Nephron (organoid): ENCODE measurements around the gene A4GALT.
A peak's percentile ranks its signal among the peaks of the same experiment; 100 is the strongest.
"Not testable (repeated sequence)": the region's sequence is repeated elsewhere in the genome, so short reads cannot be mapped to it uniquely, and the experiment has no call there.

Experiments
- H3K27ac Mint-ChIP-seq, 3 experiments: 2 replicates each; pipeline ENCODE4 v1.8.0; 2020; ENCODE audit warnings: mixed read lengths in 3 of 3, mild to moderate bottlenecking in 2 of 3, moderate library complexity in 1 of 3
- H3K27me3 Mint-ChIP-seq: 2 replicates; pipeline ENCODE4 v1.8.0; 2021; ENCODE audit warnings: low read depth, mild to moderate bottlenecking, moderate library complexity, mixed read lengths
- H3K36me3 Mint-ChIP-seq: 2 replicates; pipeline ENCODE4 v1.8.0; 2020; ENCODE audit warnings: low read depth, mixed read lengths
- H3K4me1 Mint-ChIP-seq: 2 replicates; pipeline ENCODE4 v1.8.0; 2020; ENCODE audit warnings: mixed read lengths
- H3K4me3 Mint-ChIP-seq, 3 experiments: 2 replicates each; pipeline ENCODE4 v1.8.0; 2020; ENCODE audit warnings: mild to moderate bottlenecking in 3 of 3, mixed read lengths in 3 of 3, moderate library complexity in 2 of 3
- H3K9me3 Mint-ChIP-seq: 2 replicates; pipeline ENCODE4 v1.8.0; 2020; ENCODE audit warnings: mixed read lengths
- TF ChIP-seq, protein P1 (sequence below), 3 experiments: fragments of 200-600 bp; sonication (generic); IDR thresholded peaks; one replicate each; pipeline ENCODE4 v1.5.0; 2021; ENCODE audit warnings: antibody characterized with exemption in 3 of 3; ENCODE audit not compliant: unreplicated experiment in 3 of 3

A4GALT gene

DNA sequence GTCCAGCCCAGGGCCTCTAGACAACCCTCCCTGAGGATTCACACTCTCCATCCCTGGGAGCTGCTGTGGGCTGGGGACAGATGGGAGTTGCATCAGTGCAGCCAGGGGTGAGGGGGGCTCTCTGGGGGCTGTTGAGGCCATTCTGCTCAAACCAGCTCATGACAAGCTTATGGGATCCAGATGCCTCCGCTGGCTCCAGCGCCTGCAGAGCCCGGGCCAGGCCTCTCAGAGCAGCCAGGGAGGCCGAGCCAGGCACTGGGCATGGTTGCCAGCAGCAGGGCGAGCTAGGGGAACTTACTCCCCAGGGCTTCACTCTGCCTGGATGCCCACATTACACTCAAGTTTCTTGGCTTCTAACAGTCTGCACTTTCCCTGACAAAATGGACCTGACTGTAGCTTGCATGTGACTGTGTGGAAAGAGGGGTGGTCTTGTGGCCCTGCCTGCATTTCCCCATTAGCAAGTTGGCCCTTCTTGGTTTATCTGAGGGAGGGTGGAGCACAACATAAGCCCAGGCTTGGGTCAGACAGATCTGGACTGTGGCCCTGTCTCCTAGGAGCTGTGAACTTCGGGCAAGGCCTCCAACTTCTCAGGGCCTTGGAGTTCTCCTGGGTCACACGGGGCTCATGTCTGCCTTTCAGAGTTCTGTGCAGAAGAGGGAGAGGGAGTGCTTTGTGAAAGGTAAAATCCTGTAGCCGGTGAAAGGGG, 36.9 kb downstream of the A4GALT start:
- TF ChIP-seq, protein P1, sequence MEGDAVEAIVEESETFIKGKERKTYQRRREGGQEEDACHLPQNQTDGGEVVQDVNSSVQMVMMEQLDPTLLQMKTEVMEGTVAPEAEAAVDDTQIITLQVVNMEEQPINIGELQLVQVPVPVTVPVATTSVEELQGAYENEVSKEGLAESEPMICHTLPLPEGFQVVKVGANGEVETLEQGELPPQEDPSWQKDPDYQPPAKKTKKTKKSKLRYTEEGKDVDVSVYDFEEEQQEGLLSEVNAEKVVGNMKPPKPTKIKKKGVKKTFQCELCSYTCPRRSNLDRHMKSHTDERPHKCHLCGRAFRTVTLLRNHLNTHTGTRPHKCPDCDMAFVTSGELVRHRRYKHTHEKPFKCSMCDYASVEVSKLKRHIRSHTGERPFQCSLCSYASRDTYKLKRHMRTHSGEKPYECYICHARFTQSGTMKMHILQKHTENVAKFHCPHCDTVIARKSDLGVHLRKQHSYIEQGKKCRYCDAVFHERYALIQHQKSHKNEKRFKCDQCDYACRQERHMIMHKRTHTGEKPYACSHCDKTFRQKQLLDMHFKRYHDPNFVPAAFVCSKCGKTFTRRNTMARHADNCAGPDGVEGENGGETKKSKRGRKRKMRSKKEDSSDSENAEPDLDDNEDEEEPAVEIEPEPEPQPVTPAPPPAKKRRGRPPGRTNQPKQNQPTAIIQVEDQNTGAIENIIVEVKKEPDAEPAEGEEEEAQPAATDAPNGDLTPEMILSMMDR (IDR thresholded peaks at IDR 0.05; ENCODE audit: unreplicated experiment in 3 of 3), result no peak

DNA sequence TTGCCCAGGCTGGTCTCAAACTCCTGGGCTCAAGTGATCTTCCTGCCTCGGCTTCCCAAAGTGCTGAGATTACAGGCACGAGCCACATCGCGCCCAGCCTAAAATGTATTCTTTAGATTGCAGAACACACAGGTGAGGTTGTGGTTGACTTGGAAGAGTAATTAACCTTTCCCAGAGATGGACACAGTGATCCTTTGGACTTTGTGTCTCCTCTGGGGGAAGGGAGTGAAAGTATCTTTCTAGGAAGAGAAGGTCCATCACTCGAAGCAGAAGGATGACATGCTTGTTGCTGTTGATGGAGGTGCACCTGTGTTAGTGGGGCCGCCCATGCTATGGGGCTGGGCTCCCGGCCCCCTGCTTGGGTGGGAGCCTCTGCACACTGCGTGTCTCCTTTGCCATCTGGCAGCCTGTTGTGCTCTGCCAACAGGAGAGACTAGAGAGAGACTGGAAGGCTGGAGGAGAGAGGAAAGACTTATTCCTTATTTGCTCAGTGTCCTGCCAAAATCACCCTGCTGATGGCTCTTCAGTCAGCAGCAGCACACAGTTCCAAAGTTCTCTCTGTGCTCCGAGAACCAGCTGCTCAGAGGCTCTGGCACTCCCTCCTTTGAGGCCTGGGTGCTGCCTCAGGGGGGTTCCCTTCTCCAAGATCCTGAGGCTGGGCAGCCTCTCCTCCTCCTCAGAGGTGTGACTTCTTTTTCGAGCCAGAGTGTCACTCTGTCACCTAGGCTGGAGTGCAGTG, 38.4 kb downstream of the A4GALT start:
- Mint-ChIP-seq H3K4me1 (peaks cover 32% of the 10 kb centered on the region), H3K27ac (peak overlapping the region in 2 of 3 experiments; percentile 44 to 50), H3K36me3 (peaks cover 16% of the 10 kb centered on the region), H3K27me3 (no peaks in the 10 kb centered on the region), H3K4me3 (no peak overlapping the region), H3K9me3 (peaks cover 12% of the 10 kb centered on the region)
- TF ChIP-seq, protein P1 (IDR thresholded peaks at IDR 0.05; ENCODE audit: unreplicated experiment in 3 of 3), result no peak

More for the DNA sequence above, 36.9 kb downstream of the A4GALT start:
- peaks cover 11% of the 10 kb centered on the region for H3K36me3 Mint-ChIP-seq
- no peak overlapping the region for H3K4me3 Mint-ChIP-seq
- H3K27me3 Mint-ChIP-seq, result no peaks in the 10 kb centered on the region
- peaks cover 42% of the 10 kb centered on the region for H3K4me1 Mint-ChIP-seq
- H3K9me3 Mint-ChIP-seq, result peaks cover 6% of the 10 kb centered on the region
- H3K27ac Mint-ChIP-seq, result peak overlapping the region; percentile 60 to 76 (median 60)

DNA sequence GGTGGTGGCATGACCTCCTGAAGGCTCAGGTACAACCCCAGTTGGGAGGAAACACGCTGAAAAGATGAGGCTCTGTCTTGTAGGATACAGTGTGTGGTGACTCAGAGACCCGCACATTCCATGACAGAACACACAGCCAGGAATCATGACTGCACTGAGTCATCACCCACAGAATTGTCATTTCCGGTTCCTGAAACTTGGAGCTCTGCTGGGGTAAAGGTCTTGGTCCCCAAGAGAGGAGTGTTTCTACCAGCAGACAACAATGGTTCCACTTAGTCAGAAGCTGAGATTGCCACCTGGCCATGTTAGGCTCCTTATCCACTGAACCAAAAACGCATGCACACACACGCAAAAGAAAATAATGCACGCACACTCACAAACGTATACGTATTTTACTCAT, 40.0 kb downstream of the A4GALT start:
- Mint-ChIP-seq H3K4me3 (no peak overlapping the region), H3K27me3 (peaks cover 6% of the 10 kb centered on the region), H3K9me3 (peaks cover 12% of the 10 kb centered on the region), H3K27ac (no peak overlapping the region), H3K36me3 (peaks cover 16% of the 10 kb centered on the region), H3K4me1 (peaks cover 27% of the 10 kb centered on the region)
- TF ChIP-seq, protein P1 (IDR thresholded peaks at IDR 0.05; ENCODE audit: unreplicated experiment in 3 of 3), result no peak

DNA sequence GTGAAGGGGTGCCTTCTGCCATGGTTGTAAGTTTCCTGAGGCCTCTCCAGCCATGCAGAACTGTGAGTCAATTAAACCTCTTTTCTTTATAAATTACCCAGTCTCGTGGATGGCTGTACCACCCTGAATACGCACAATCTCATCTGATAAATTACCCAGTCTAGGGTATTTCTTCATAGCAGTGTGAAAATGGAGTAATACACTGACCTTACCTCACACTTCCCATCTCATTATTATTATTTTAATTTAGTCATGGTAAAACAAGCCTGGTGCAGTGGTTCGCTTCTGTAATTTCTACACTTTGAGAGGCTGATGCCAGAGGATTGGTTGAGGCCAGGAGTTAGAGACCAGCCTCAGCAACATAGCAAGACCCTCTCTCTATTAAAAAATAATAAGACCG, 41.0 kb downstream of the A4GALT start:
- peaks cover 27% of the 10 kb centered on the region for H3K4me1 Mint-ChIP-seq

DNA sequence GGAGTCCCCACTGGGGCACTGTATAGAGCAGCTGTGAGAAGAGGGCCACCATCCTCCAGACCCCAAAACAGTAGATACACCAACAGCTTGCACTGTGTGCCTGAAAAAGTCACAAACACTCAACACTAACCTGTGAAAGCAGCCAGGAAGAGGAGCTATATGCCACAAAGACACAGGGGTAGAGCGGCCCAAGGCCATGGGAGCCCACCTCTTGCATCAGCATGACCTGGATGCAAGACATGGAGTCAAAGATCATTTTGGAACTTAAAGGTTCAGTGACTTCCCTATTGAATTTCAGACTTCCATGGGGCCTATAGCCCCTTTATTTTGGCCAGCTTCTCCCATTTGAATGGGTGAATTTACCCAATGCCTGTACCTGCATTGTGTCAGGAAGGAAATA, 41.8 kb downstream of the A4GALT start:
- peaks cover 16% of the 10 kb centered on the region for H3K36me3 Mint-ChIP-seq
- TF ChIP-seq, protein P1 (IDR thresholded peaks at IDR 0.05; ENCODE audit: unreplicated experiment in 3 of 3), result no peak
- H3K27ac Mint-ChIP-seq, result no peak overlapping the region
- peaks cover 12% of the 10 kb centered on the region for H3K9me3 Mint-ChIP-seq
- peaks cover 6% of the 10 kb centered on the region for H3K27me3 Mint-ChIP-seq
- peaks cover 27% of the 10 kb centered on the region for H3K4me1 Mint-ChIP-seq
- no peak overlapping the region for H3K4me3 Mint-ChIP-seq

More for the DNA sequence above, 41.0 kb downstream of the A4GALT start:
- peaks cover 12% of the 10 kb centered on the region for H3K9me3 Mint-ChIP-seq
- TF ChIP-seq, protein P1 (IDR thresholded peaks at IDR 0.05; ENCODE audit: unreplicated experiment in 3 of 3), result no peak
- no peak overlapping the region for H3K27ac Mint-ChIP-seq
- peaks cover 6% of the 10 kb centered on the region for H3K27me3 Mint-ChIP-seq
- peaks cover 16% of the 10 kb centered on the region for H3K36me3 Mint-ChIP-seq
- H3K4me3 Mint-ChIP-seq, result no peak overlapping the region

DNA sequence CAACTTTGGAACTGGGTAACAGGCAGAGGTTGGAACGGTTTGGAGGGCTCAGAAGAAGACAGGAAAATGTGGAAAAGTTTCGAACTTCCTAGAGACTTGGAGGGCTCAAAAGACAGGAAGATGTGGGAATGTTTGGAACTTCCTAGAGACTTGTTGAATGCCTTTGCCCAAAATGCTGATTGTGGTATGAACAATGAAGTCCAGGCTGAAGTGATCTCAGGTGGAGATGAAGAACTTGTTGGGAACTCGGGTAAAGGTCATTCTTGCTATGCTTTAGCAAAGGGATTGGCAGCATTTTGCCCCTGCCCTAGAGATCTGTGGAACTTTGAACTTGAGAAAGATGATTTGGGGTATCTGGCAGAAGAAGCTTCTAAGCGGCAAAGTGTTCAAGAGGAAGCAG, 42.7 kb downstream of the A4GALT start:
- Mint-ChIP-seq H3K4me1 (peaks cover 20% of the 10 kb centered on the region), H3K27ac (peak overlapping the region in 2 of 3 experiments; percentile 48 to 49), H3K9me3 (peaks cover 12% of the 10 kb centered on the region), H3K36me3 (peaks cover 16% of the 10 kb centered on the region)
- not testable (repeated sequence) for H3K4me3 Mint-ChIP-seq, H3K27me3 Mint-ChIP-seq
